Retinal pigment epithelial cell (primary cell): ENCODE results near the gene TRIM67.

Source experiments
- DNase-seq: peaks from one replicate; pipeline ENCODE4 v3.0.0-alpha.2; 2010; ENCODE audit warnings: low read depth
- H3K4me3 ChIP-seq: 2 replicates; pipeline ENCODE4 v1.5.1; 2011; ENCODE audit warnings: mild to moderate bottlenecking, low read length, control low read depth, moderate library complexity
- CTCF ChIP-seq: conservative IDR thresholded peaks from 2 replicates; pipeline ENCODE4 v1.5.1; 2011; ENCODE audit warnings: low read depth, low read length, control low read depth, inconsistent platforms

Gene TRIM67

GRCh38 chr1:231162970-231163829, 1.3 kb downstream of the TRIM67 start:
- DNase-seq, result no peak
- peak overlapping the region; percentile 27 for H3K4me3 ChIP-seq
- no peak for TF ChIP-seq CTCF

- TF ChIP-seq CTCF, result no peak
- no peak for DNase-seq
- H3K4me3 ChIP-seq, result no peak overlapping the region
Observed at GRCh38 chr1:231163830-231164427, 2.1 kb downstream of the TRIM67 start.

- no peak for TF ChIP-seq CTCF
- peak; percentile 19 for DNase-seq
- H3K4me3 ChIP-seq, result no peak overlapping the region
Observed at GRCh38 chr1:231165371-231165770, 3.5 kb downstream of the TRIM67 start.

- DNase-seq, result no peak
- TF ChIP-seq CTCF, result no peak
Observed at GRCh38 chr1:231166398-231166797, 4.5 kb downstream of the TRIM67 start.

GRCh38 chr1:231170875-231171274, 9.0 kb downstream of the TRIM67 start:
- no peak overlapping the region for H3K4me3 ChIP-seq
- DNase-seq, result no peak
- TF ChIP-seq CTCF, result peak; percentile 38

More at GRCh38 chr1:231166398-231166797, 4.5 kb downstream of the TRIM67 start:
- no peak overlapping the region for H3K4me3 ChIP-seq

DNA sequence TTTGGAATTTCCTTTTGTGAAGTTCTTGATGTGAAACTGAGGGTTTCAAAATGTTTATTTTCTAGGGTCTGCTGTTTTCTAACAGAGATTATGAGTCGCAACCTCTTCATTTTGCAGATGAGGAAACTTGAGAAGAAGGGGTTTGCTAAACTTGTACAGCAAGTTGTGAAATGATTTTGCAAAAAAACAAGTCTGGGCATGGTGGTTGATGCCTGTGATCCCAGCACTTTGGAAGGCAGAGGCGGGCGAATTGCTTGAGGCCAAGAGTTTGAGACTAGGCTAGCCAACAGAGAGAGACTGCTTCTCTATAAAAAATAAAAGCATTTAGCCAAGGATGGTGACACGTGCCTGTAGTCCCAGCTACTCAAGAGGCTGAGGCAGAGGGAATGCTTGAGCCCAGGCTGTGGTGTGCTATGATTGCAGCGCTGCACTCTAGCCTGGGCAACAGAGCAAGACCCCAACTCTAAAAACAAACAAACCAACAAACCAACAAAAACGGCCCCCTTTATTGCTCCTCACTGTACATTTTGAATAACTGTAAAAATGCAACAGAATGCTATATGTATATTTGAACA, 9.9 kb downstream of the TRIM67 start:
- DNase-seq, result no peak
- no peak for TF ChIP-seq CTCF
- no peak overlapping the region for H3K4me3 ChIP-seq
